SK-N-SH treated with all-trans-retinoic acid at 6 μM for 48 hours (cell line): ENCODE data around the gene TMTC2.

ENCODE experiments used
- ATAC-seq: fragments of 200-7000 bp; cut with Tn5 transposase; 3 replicates; pipeline ENCODE4 v1.9.1; 2020; ENCODE audit warnings: mild to moderate bottlenecking, moderate library complexity
- ARNTL ChIP-seq: fragments of 450-650 bp; formaldehyde crosslinking; IDR thresholded peaks from 2 replicates; pipeline ENCODE4 v1.5.0; 2020; ENCODE audit warnings: low read depth, mild to moderate bottlenecking, moderate library complexity, borderline replicate concordance
- BACH2 ChIP-seq: fragments of 250-450 bp; sonication (Bioruptor Pico); IDR thresholded peaks from 2 replicates; pipeline ENCODE4 v1.9.0; 2021; ENCODE audit warnings: mild to moderate bottlenecking, borderline replicate concordance
- GLIS3 ChIP-seq: fragments of 250-450 bp; sonication (Bioruptor Pico); IDR thresholded peaks from 2 replicates; pipeline ENCODE4 v1.5.0; 2020; ENCODE audit warnings: mild to moderate bottlenecking, moderate library complexity
- OSR1 ChIP-seq: fragments of 250-450 bp; sonication (Bioruptor Pico); IDR thresholded peaks from 2 replicates; pipeline ENCODE4 v1.8.0; 2022; ENCODE audit warnings: moderate library complexity, mild to moderate bottlenecking, inconsistent platforms
- PPARA ChIP-seq: fragments of 250-450 bp; sonication (Bioruptor Pico); IDR thresholded peaks from 2 replicates; pipeline ENCODE4 v1.5.0; 2020; ENCODE audit warnings: mild to moderate bottlenecking, borderline replicate concordance
- RARB ChIP-seq: fragments of 250-450 bp; sonication (Bioruptor Pico); IDR thresholded peaks from 2 replicates; pipeline ENCODE4 v1.8.0; 2021; ENCODE audit warnings: mild to moderate bottlenecking, moderate library complexity
- TCF4 ChIP-seq: fragments of 250-450 bp; sonication (Bioruptor Pico); IDR thresholded peaks from 2 replicates; pipeline ENCODE4 v1.8.0; 2021; ENCODE audit warnings: mild to moderate bottlenecking, moderate library complexity, borderline replicate concordance
- TOX ChIP-seq: fragments of 250-450 bp; sonication (Bioruptor Pico); IDR thresholded peaks from 2 replicates; pipeline ENCODE4 v1.8.0; 2021; ENCODE audit warnings: mild to moderate bottlenecking, moderate library complexity, borderline replicate concordance
- ZC3H10 ChIP-seq: fragments of 250-450 bp; sonication (Bioruptor Pico); IDR thresholded peaks from 2 replicates; pipeline ENCODE4 v1.5.1; 2021; ENCODE audit warnings: mild to moderate bottlenecking, moderate library complexity
- ZFP3 ChIP-seq: fragments of 250-450 bp; sonication (Bioruptor Pico); IDR thresholded peaks from 2 replicates; pipeline ENCODE4 v1.5.0; 2020; ENCODE audit warnings: mild to moderate bottlenecking, moderate library complexity
- ZFP30 ChIP-seq: fragments of 450-650 bp; formaldehyde crosslinking; IDR thresholded peaks from 2 replicates; pipeline ENCODE4 v1.5.0; 2022; ENCODE audit warnings: mild to moderate bottlenecking, moderate library complexity
- ZNF565 ChIP-seq: fragments of 450-650 bp; formaldehyde crosslinking; conservative IDR thresholded peaks from 2 replicates; pipeline ENCODE4 v1.5.0; 2020; ENCODE audit warnings: low read depth, mild to moderate bottlenecking, moderate library complexity
- ZNF70 ChIP-seq: fragments of 450-650 bp; formaldehyde crosslinking; IDR thresholded peaks from 2 replicates; pipeline ENCODE4 v1.5.0; 2020; ENCODE audit warnings: mild to moderate bottlenecking, moderate library complexity
- ZNF8 ChIP-seq: fragments of 450-650 bp; formaldehyde crosslinking; IDR thresholded peaks from 2 replicates; pipeline ENCODE4 v1.5.0; 2020; ENCODE audit warnings: mild to moderate bottlenecking, moderate library complexity
- TF ChIP-seq, protein P1 (sequence below): fragments of 250-450 bp; sonication (Bioruptor Pico); IDR thresholded peaks from 2 replicates; pipeline ENCODE4 v1.5.0; 2020; ENCODE audit warnings: mild to moderate bottlenecking, moderate library complexity
- TF ChIP-seq, protein P2 (sequence below): fragments of 250-450 bp; sonication (Bioruptor Pico); IDR thresholded peaks from 2 replicates; pipeline ENCODE4 v1.8.0; 2020; ENCODE audit warnings: mild to moderate bottlenecking, moderate library complexity, borderline replicate concordance
- TF ChIP-seq, protein P3 (sequence below): fragments of 250-450 bp; sonication (Bioruptor Pico); IDR thresholded peaks from 2 replicates; pipeline ENCODE4 v1.5.1; 2020; ENCODE audit warnings: low read depth, mild to moderate bottlenecking, moderate library complexity
- TF ChIP-seq, protein P4 (sequence below): fragments of 250-450 bp; sonication (Bioruptor Pico); IDR thresholded peaks from 2 replicates; pipeline ENCODE4 v1.8.0; 2021; ENCODE audit warnings: low read depth, mild to moderate bottlenecking, moderate library complexity, borderline replicate concordance

Gene TMTC2

DNA sequence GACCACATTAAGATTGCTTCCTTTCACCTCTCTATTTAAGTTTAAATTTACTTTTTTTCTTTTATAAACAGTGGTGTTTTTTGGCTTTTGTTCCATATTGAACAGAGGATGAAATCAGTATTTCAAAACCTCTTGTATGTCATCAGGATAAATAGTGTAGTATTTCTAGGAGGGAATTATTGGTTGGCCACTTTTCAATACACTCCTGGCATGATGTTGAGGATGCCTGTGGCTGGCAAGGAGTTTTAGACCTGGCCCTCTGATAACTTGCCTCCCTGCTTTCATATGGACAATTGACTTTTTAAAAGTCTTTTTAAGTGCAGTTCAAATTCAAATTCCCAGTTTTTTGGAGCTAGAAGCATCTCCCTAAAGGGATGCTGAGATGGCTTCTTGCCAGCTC, 9.8 kb downstream of the TMTC2 start:
- TF ChIP-seq BACH2 (CRISPR knock-in tag) (no peak), TCF4 (CRISPR knock-in tag) (no peak), ZNF8 (CRISPR knock-in tag) (no peak), ZC3H10 (no peak), ZFP3 (CRISPR knock-in tag) (no peak), TOX (CRISPR knock-in tag) (no peak), OSR1 (CRISPR knock-in tag) (no peak), ZNF565 (CRISPR knock-in tag) (no peak)
- TF ChIP-seq, protein P1, sequence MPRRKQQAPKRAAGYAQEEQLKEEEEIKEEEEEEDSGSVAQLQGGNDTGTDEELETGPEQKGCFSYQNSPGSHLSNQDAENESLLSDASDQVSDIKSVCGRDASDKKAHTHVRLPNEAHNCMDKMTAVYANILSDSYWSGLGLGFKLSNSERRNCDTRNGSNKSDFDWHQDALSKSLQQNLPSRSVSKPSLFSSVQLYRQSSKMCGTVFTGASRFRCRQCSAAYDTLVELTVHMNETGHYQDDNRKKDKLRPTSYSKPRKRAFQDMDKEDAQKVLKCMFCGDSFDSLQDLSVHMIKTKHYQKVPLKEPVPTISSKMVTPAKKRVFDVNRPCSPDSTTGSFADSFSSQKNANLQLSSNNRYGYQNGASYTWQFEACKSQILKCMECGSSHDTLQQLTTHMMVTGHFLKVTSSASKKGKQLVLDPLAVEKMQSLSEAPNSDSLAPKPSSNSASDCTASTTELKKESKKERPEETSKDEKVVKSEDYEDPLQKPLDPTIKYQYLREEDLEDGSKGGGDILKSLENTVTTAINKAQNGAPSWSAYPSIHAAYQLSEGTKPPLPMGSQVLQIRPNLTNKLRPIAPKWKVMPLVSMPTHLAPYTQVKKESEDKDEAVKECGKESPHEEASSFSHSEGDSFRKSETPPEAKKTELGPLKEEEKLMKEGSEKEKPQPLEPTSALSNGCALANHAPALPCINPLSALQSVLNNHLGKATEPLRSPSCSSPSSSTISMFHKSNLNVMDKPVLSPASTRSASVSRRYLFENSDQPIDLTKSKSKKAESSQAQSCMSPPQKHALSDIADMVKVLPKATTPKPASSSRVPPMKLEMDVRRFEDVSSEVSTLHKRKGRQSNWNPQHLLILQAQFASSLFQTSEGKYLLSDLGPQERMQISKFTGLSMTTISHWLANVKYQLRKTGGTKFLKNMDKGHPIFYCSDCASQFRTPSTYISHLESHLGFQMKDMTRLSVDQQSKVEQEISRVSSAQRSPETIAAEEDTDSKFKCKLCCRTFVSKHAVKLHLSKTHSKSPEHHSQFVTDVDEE: no peak
- TF ChIP-seq, protein P2, sequence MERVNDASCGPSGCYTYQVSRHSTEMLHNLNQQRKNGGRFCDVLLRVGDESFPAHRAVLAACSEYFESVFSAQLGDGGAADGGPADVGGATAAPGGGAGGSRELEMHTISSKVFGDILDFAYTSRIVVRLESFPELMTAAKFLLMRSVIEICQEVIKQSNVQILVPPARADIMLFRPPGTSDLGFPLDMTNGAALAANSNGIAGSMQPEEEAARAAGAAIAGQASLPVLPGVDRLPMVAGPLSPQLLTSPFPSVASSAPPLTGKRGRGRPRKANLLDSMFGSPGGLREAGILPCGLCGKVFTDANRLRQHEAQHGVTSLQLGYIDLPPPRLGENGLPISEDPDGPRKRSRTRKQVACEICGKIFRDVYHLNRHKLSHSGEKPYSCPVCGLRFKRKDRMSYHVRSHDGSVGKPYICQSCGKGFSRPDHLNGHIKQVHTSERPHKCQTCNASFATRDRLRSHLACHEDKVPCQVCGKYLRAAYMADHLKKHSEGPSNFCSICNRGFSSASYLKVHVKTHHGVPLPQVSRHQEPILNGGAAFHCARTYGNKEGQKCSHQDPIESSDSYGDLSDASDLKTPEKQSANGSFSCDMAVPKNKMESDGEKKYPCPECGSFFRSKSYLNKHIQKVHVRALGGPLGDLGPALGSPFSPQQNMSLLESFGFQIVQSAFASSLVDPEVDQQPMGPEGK (CRISPR knock-in tag): no peak
- ATAC-seq: no peak

DNA sequence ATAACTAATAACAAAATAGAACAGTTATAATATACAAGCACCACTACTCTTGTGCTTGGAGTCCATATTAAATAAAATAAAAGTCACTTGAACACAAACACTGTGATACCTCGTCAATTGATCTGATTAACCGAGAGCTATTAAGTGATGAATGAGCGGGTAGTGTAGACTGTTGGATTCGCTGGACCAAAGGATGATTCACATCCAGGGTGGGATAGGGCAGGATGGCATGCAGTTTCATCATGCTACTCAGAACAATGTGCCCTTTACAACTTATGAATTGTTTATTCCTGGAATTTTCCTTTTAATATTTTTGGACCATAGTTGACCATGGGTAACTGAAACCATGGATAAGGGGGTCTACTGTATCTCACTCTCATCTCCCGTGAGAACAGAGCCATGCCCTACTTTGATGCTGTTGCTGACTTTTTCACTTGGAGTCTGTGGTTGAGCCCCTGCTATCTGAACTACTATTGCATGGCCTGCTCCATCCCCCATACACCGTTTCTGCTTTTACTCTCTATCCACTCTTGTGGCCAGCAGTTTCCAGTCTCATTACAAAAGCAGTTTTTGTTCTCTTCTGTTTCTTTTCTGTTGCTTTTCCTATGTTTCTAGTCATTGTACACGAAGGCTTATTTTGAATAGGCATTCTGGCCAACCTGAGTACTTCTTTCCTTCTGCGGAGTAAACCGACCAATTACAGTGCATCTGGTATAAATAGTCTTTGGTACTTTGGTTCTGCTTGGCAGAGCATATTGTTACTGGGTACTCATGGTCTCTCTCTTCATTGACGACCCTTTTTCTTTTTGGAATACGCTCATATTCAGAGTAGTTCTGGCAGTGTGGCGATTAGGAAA, 12.2 kb downstream of the TMTC2 start:
- TF ChIP-seq, protein P3, sequence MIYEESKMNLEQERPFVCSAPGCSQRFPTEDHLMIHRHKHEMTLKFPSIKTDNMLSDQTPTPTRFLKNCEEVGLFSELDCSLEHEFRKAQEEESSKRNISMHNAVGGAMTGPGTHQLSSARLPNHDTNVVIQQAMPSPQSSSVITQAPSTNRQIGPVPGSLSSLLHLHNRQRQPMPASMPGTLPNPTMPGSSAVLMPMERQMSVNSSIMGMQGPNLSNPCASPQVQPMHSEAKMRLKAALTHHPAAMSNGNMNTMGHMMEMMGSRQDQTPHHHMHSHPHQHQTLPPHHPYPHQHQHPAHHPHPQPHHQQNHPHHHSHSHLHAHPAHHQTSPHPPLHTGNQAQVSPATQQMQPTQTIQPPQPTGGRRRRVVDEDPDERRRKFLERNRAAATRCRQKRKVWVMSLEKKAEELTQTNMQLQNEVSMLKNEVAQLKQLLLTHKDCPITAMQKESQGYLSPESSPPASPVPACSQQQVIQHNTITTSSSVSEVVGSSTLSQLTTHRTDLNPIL: no peak
- TF ChIP-seq RARB (CRISPR knock-in tag) (no peak), PPARA (CRISPR knock-in tag) (no peak), BACH2 (CRISPR knock-in tag) (no peak), ARNTL (CRISPR knock-in tag) (no peak), ZC3H10 (no peak), GLIS3 (no peak), ZNF70 (CRISPR knock-in tag) (no peak)
- TF ChIP-seq, protein P1: no peak
- ATAC-seq: no peak

DNA sequence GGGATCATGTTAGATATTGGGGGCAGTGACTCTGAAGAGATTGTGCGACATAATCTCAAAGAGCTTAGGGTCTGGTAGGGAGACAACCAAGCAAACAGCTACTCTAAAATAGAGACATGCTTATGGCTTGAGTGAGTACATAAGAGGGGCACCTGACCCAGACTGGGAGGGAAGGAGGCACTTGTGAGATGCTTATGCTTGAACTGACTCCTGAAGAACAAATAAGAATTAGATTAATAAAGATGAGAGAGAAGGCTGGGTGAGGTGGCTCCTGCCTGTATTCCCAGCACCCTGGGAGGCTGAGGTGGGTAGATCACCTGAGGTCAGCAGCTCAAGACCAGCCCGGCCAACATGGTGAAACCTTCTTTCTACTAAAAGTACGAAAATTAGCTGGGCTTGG, 19.1 kb downstream of the TMTC2 start:
- no peak for ATAC-seq

More for the DNA sequence above, 19.1 kb downstream of the TMTC2 start:
- TF ChIP-seq GLIS3: no peak
- no peak for TF ChIP-seq ZNF70 (CRISPR knock-in tag)
- TF ChIP-seq ZNF8 (CRISPR knock-in tag): no peak
- TF ChIP-seq RARB (CRISPR knock-in tag): no peak
- no peak for TF ChIP-seq ZC3H10
- TF ChIP-seq, protein P4, sequence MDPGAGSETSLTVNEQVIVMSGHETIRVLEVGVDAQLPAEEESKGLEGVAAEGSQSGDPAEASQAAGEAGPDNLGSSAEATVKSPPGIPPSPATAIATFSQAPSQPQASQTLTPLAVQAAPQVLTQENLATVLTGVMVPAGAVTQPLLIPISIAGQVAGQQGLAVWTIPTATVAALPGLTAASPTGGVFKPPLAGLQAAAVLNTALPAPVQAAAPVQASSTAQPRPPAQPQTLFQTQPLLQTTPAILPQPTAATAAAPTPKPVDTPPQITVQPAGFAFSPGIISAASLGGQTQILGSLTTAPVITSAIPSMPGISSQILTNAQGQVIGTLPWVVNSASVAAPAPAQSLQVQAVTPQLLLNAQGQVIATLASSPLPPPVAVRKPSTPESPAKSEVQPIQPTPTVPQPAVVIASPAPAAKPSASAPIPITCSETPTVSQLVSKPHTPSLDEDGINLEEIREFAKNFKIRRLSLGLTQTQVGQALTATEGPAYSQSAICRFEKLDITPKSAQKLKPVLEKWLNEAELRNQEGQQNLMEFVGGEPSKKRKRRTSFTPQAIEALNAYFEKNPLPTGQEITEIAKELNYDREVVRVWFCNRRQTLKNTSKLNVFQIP (CRISPR knock-in tag): no peak
- no peak for TF ChIP-seq ZFP30
